ENCODE data around the gene HNRNPUL1.

GRCh38 chr19:41327576-41328156 lies 63.5 kb downstream of the HNRNPUL1 start:
- TF ChIP-seq EZH2 (IDR thresholded peaks at IDR 0.05; ENCODE audit: insufficient read depth, poor library complexity, severe bottlenecking) (no peak), EZH2phosphoT487 (IDR thresholded peaks at IDR 0.05; ENCODE audit: insufficient read depth, low read depth) (no peak)
